Tibial nerve (tissue), 4 donors: ENCODE data around the gene GON4L. TPM values are rescaled to one million over a fixed set of nuclear protein-coding genes. Genes with fewer than 3 reads are reported as not detected.

Source experiments
- DNase-seq, 2 donors: peaks; one replicate each; pipeline ENCODE4 v3.0.0-alpha.2; 2019; ENCODE audit warnings: low spot score in 2 of 2
- H3K27ac ChIP-seq, 4 donors: fragments of 200-600 bp; sonication (generic) in 3 of 4; one replicate each; pipeline ENCODE4 v1.5.1; 2017 to 2019; ENCODE audit warnings: mild to moderate bottlenecking in 1 of 4
- H3K27me3 ChIP-seq, 2 donors: fragments of 200-600 bp; sonication (generic) in 1 of 2; one replicate each; pipeline versions ENCODE4 v1.5.1 to v1.6.0; 2017 to 2019
- H3K36me3 ChIP-seq, 3 donors: fragments of 200-600 bp; sonication (generic); one replicate each; pipeline ENCODE4 v1.5.1; 2018 to 2019
- H3K4me1 ChIP-seq, 4 donors: fragments of 200-600 bp; sonication (generic) in 3 of 4; one replicate each; pipeline ENCODE4 v1.5.1; 2017 to 2019
- H3K4me3 ChIP-seq, 4 donors: fragments of 200-600 bp; sonication (generic) in 3 of 4; one replicate each; pipeline ENCODE4 v1.5.1; 2017 to 2019; ENCODE audit warnings: mild to moderate bottlenecking in 1 of 4, moderate library complexity in 1 of 4
- H3K9me3 ChIP-seq, 4 donors: fragments of 200-600 bp; sonication (generic) in 3 of 4; one replicate each; pipeline ENCODE4 v1.5.1; 2017 to 2019
- EP300 ChIP-seq, 2 donors: sonication (generic); formaldehyde crosslinking; IDR thresholded peaks; one replicate each; pipeline ENCODE4 v1.6.1; 2017; ENCODE audit warnings: antibody characterized with exemption in 2 of 2, mild to moderate bottlenecking in 1 of 2
- POLR2A ChIP-seq, 2 donors: fragments of 450-650 bp; IDR thresholded peaks; one replicate each; pipeline ENCODE4 v1.6.1; 2017; ENCODE audit warnings: antibody characterized with exemption in 2 of 2, mild to moderate bottlenecking in 2 of 2, moderate library complexity in 2 of 2
- WGBS, 2 donors: methylation state at CpG; one replicate each; pipeline ENCODE4 v1.1.5; 2018; 5-methylcytosine and 5-hydroxymethylcytosine counted together
- total RNA-seq, 4 donors: library from RNA; depleted of rRNA; stranded (reverse); fragments of >200 nt; gene quantifications; one replicate each; pipeline ENCODE4 v1.1.0, GENCODE V29; 2016
- TF ChIP-seq, protein P1 (sequence below), 5 experiments: fragments of 200-600 bp in 3 of 5; fragments of 450-650 bp in 2 of 5; sonication (generic) in 3 of 5; IDR thresholded peaks; one replicate each; pipeline ENCODE4 v1.5.1; 2016 to 2019; ENCODE audit warnings: antibody characterized with exemption in 5 of 5, mild to moderate bottlenecking in 3 of 5, moderate library complexity in 2 of 5

The GON4L gene, protein sequence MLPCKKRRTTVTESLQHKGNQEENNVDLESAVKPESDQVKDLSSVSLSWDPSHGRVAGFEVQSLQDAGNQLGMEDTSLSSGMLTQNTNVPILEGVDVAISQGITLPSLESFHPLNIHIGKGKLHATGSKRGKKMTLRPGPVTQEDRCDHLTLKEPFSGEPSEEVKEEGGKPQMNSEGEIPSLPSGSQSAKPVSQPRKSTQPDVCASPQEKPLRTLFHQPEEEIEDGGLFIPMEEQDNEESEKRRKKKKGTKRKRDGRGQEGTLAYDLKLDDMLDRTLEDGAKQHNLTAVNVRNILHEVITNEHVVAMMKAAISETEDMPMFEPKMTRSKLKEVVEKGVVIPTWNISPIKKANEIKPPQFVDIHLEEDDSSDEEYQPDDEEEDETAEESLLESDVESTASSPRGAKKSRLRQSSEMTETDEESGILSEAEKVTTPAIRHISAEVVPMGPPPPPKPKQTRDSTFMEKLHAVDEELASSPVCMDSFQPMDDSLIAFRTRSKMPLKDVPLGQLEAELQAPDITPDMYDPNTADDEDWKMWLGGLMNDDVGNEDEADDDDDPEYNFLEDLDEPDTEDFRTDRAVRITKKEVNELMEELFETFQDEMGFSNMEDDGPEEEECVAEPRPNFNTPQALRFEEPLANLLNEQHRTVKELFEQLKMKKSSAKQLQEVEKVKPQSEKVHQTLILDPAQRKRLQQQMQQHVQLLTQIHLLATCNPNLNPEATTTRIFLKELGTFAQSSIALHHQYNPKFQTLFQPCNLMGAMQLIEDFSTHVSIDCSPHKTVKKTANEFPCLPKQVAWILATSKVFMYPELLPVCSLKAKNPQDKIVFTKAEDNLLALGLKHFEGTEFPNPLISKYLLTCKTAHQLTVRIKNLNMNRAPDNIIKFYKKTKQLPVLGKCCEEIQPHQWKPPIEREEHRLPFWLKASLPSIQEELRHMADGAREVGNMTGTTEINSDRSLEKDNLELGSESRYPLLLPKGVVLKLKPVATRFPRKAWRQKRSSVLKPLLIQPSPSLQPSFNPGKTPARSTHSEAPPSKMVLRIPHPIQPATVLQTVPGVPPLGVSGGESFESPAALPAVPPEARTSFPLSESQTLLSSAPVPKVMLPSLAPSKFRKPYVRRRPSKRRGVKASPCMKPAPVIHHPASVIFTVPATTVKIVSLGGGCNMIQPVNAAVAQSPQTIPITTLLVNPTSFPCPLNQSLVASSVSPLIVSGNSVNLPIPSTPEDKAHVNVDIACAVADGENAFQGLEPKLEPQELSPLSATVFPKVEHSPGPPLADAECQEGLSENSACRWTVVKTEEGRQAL (N-terminal part only)
- total RNA-seq, result 10 to 100 TPM; 53.3 to 88.2 (median 66.2) TPM

DNA sequence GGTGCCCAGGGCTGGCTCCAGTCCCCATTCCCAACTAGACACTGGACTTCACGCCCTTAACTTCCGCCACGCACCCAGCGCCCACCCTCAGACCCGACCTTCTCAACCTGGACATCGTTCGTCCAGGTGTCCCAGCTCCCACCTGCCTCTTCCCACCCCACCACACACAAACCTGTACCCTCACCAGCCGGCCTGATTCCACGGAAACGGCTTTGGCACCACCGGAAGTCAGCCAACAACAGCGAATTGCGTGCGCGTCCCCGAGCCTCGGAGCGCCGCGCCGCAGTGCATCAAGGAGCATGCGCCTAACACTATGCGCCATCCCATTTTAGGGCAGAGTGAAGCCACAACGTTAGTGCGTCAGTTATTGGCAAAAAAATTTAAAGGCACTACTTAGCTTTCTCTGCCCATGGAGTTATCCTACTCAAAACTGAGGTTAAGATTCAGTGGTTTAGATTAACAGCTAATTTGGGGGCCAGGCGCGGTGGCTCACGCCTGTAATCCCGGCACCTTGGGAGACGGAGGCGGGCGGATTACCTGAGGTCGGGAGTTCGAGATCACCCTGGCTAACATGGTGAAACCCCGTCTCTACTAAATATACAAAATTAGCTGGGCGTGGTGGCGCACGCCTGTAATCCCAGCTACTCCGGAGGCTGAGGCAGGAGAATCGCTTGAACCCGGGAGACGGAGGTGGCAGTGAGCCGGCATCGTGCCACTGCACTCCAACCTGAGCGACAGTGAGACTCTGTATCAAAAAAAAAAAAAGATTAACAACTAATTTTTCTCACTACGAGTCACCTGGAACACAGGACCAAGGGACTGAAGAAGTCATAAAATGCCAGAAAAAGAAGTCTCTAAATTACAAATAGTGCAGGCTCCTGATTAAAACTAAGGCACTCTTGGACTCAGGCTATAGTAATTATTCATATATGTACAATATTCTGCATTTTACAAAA lies at the start of gene GON4L:
TSS of gene GON4L (minus strand) at position 240 of the 956 bp plus-strand sequence. CDS start 3,434 bp downstream, outside the sequence.
- DNase-seq, result peak; percentile 69 to 79
- 22 to 24% methylated on average over 46 of the region's 46 CpGs for WGBS, 2 donors
- no peaks in the 10 kb centered on the region for H3K9me3 ChIP-seq
- TF ChIP-seq POLR2A (IDR thresholded peaks at IDR 0.05) (peak in 1 of 2 donors; percentile 65), EP300 (IDR thresholded peaks at IDR 0.05) (peak; percentile 92 to 95)
- TF ChIP-seq, protein P1, sequence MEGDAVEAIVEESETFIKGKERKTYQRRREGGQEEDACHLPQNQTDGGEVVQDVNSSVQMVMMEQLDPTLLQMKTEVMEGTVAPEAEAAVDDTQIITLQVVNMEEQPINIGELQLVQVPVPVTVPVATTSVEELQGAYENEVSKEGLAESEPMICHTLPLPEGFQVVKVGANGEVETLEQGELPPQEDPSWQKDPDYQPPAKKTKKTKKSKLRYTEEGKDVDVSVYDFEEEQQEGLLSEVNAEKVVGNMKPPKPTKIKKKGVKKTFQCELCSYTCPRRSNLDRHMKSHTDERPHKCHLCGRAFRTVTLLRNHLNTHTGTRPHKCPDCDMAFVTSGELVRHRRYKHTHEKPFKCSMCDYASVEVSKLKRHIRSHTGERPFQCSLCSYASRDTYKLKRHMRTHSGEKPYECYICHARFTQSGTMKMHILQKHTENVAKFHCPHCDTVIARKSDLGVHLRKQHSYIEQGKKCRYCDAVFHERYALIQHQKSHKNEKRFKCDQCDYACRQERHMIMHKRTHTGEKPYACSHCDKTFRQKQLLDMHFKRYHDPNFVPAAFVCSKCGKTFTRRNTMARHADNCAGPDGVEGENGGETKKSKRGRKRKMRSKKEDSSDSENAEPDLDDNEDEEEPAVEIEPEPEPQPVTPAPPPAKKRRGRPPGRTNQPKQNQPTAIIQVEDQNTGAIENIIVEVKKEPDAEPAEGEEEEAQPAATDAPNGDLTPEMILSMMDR (IDR thresholded peaks at IDR 0.05), result peak in 1 of 5 experiments; percentile 26
- H3K4me1 ChIP-seq, result peaks cover 0 to 61% (median 17%) of the 10 kb centered on the region in 4 donors
- peak within 1 kb of the TSS; percentile 81 to 94 (median 84) for H3K27ac ChIP-seq
- peaks cover 0 to 30% (median 14%) of the 10 kb centered on the region in 3 donors for H3K36me3 ChIP-seq
- H3K4me3 ChIP-seq, result peak within 1 kb of the TSS; percentile 56 to 88 (median 67)
- H3K27me3 ChIP-seq, result no peaks in the 10 kb centered on the region

DNA sequence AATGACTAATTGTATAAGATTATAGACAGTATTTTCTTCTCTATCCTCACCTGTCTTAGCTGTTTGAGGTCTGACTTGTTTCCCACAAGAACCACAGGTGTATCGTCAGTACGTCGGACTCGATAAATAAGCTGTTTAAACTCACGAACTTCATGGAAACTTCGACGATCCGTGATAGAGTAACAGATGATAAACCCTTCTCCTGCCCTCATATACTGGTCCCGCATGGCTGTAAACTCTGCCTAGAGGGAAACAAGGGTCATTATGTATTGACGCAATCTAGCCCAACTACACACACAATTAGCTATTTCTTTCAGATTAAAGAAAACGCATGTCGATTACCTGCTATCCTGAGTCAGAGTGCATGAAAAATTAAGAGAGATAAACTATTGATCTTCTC lies 47.2 kb upstream of the GON4L start:
- no peaks in the 10 kb centered on the region for H3K9me3 ChIP-seq
- H3K27me3 ChIP-seq, result no peaks in the 10 kb centered on the region
- peaks cover 0 to 9% (median 0%) of the 10 kb centered on the region in 4 donors for H3K4me1 ChIP-seq
- H3K36me3 ChIP-seq, result peaks cover 5 to 100% (median 21%) of the 10 kb centered on the region in 3 donors
- no peak overlapping the region for H3K4me3 ChIP-seq
- H3K27ac ChIP-seq, result no peak overlapping the region
- WGBS, 2 donors, result 92% methylated on average over 12 of the region's 12 CpGs
- DNase-seq, result no peak
- no peak for TF ChIP-seq POLR2A (IDR thresholded peaks at IDR 0.05)
- TF ChIP-seq, protein P1 (IDR thresholded peaks at IDR 0.05), result no peak
- no peak for TF ChIP-seq EP300 (IDR thresholded peaks at IDR 0.05)

DNA sequence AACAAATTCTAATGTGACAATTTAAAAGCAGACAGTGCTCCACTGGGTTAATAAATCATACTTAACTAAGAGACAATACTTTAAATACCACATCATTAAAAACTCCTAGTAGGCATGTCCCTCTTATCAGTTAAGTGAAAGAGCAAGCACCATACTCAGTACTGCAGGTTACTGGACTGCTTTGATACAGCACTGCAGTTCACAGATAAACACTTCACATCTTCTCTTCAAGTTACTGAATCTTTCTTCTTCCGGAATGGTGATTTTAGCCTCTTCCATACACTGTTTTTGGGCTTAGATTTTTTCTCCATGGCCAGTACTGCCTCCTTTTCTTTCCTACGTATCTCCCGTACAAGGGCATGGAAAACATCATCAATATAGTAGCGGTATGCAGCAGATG lies 43.1 kb upstream of the GON4L start:
- Histone ChIP-seq H3K4me3 (no peak overlapping the region), H3K4me1 (no peaks in the 10 kb centered on the region), H3K27me3 (no peaks in the 10 kb centered on the region), H3K27ac (no peak overlapping the region), H3K9me3 (no peaks in the 10 kb centered on the region), H3K36me3 (peaks cover 5 to 94% (median 21%) of the 10 kb centered on the region in 3 donors)
- DNase-seq, result no peak
- WGBS, 2 donors, result 76 to 91% methylated on average over 4 of the region's 4 CpGs
- TF ChIP-seq, protein P1 (IDR thresholded peaks at IDR 0.05), result no peak
- no peak for TF ChIP-seq POLR2A (IDR thresholded peaks at IDR 0.05)
- TF ChIP-seq EP300 (IDR thresholded peaks at IDR 0.05), result no peak

GRCh38 chr1:155899683-155900082 lies 42.7 kb upstream of the GON4L start:
- no peak for TF ChIP-seq EP300 (IDR thresholded peaks at IDR 0.05)
- no peak for TF ChIP-seq POLR2A (IDR thresholded peaks at IDR 0.05)
- TF ChIP-seq, protein P1 (IDR thresholded peaks at IDR 0.05), result no peak
- peaks cover 5 to 89% (median 20%) of the 10 kb centered on the region in 3 donors for H3K36me3 ChIP-seq
- no peak overlapping the region for H3K27ac ChIP-seq
- no peak for DNase-seq
- no peak overlapping the region for H3K4me3 ChIP-seq
- H3K4me1 ChIP-seq, result no peaks in the 10 kb centered on the region
- WGBS, 2 donors, result 86 to 88% methylated on average over 2 of the region's 2 CpGs
- no peaks in the 10 kb centered on the region for H3K27me3 ChIP-seq
- H3K9me3 ChIP-seq, result no peaks in the 10 kb centered on the region
